ENCODE data around the gene TEX22. TPM values are rescaled to one million over a fixed set of nuclear protein-coding genes. Genes with fewer than 3 reads are reported as not detected.

The TEX22 gene
- total RNA-seq, 1 experiment from 2014 or later, result 0.87 TPM

DNA sequence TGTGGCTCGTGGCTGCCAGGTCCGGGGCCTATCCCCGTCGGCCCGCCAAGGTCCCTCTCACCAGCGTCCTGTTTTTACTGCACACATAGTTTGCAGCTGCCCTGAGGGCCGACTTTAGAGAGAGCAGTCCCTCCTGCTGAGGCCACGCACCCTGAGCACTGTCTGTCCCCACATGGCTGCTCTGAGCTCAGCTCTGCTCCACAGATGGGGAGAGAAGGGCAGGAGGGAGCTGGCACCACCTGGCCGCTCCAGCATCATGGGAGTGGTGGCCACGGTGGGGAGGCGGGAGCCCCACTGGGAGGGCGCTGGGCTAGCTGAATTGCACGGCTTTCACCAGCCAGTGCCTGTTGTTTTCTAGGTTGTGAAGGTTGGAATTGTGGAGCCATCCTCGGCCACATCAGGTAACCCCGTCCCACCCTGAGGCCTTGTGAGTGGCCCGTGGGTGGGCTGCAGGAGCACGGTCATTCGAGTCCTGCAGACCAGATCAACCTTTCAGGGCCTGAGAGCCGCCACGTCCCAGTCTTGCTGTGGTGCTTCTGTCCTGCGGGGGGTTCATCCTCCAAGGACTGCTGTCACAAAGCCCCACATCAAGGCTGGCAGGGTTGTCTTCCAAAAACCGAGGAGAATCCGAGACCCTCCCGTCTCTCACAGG lies 7.4 kb upstream of the TEX22 start:
- ChIA-PET CTCF (interaction anchor here (1.7 to 3.2 kb wide), 3 partner anchors 13 to 90 kb away, joined by 4 to 18 read pairs (median 9); no protein-coding TSS in a partner anchor), POLR2A (no interaction called here)
- no peak overlapping the region for H3K4me3 Mint-ChIP-seq
- no peaks in the 10 kb centered on the region for H3K4me1 Mint-ChIP-seq
- no peak overlapping the region for H3K27ac Mint-ChIP-seq
- H3K36me3 Mint-ChIP-seq, result peaks cover 3% of the 10 kb centered on the region; the same call in 1 of the 2 replicates
- TF ChIP-seq SP1 (CRISPR knock-in tag; conservative IDR thresholded peaks at IDR 0.05) (no peak), ZNF317 (CRISPR knock-in tag; IDR thresholded peaks at IDR 0.05; ENCODE audit: borderline replicate concordance, low read depth) (no peak), HMGA2 (CRISPR knock-in tag; IDR thresholded peaks at IDR 0.05) (no peak), ETV6 (CRISPR knock-in tag; IDR thresholded peaks at IDR 0.05) (no peak), RELA (CRISPR knock-in tag; IDR thresholded peaks at IDR 0.05; ENCODE audit: borderline replicate concordance) (no peak), OVOL2 (CRISPR knock-in tag; IDR thresholded peaks at IDR 0.05; ENCODE audit: borderline replicate concordance) (no peak), GABPB1 (CRISPR knock-in tag; IDR thresholded peaks at IDR 0.05) (no peak), NFE2L1 (CRISPR knock-in tag; IDR thresholded peaks at IDR 0.05) (no peak), ZNF219 (CRISPR knock-in tag; IDR thresholded peaks at IDR 0.05; ENCODE audit: borderline replicate concordance) (no peak), KAT7 (CRISPR knock-in tag; IDR thresholded peaks at IDR 0.05; ENCODE audit: borderline replicate concordance) (no peak), MYBL2 (CRISPR knock-in tag; IDR thresholded peaks at IDR 0.05) (no peak), CREM (CRISPR knock-in tag; IDR thresholded peaks at IDR 0.05) (no peak)
- TF ChIP-seq, protein P1, sequence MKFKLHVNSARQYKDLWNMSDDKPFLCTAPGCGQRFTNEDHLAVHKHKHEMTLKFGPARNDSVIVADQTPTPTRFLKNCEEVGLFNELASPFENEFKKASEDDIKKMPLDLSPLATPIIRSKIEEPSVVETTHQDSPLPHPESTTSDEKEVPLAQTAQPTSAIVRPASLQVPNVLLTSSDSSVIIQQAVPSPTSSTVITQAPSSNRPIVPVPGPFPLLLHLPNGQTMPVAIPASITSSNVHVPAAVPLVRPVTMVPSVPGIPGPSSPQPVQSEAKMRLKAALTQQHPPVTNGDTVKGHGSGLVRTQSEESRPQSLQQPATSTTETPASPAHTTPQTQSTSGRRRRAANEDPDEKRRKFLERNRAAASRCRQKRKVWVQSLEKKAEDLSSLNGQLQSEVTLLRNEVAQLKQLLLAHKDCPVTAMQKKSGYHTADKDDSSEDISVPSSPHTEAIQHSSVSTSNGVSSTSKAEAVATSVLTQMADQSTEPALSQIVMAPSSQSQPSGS (CRISPR knock-in tag; IDR thresholded peaks at IDR 0.05; ENCODE audit: borderline replicate concordance, low read depth), result no peak
- TF ChIP-seq, protein P2, sequence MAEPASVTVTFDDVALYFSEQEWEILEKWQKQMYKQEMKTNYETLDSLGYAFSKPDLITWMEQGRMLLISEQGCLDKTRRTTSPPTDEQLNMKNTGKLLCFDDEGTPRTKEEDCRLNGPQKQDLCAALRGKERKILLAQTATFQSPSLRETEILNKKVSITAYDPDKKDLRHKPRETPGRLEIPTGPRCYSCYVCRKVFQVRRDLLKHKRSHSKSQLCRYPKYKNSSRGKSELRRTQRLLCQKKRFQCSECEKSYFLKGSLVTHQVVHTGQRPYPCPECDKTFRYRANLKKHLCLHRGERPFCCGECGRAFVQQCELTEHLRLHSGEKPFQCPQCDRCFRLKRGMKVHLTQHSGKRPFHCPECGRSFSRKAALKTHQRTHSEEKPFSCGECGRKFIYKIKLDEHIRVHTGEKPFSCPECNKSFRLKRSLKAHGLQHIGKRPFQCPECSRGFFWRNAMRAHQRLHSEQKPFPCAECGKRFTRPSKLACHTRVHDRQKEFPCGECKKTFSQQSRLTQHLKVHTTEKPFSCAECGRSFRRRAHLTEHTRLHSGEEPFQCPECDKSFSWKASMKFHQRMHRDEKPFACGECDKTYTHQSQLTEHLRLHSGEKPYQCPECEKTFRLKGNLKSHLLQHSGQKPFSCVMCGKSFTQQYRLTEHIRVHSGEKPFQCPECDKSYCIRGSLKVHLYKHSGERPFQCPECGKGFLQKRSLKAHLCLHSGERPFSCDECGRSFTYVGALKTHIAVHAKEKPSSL (CRISPR knock-in tag; conservative IDR thresholded peaks at IDR 0.05), result no peak
- TF ChIP-seq, protein P3, sequence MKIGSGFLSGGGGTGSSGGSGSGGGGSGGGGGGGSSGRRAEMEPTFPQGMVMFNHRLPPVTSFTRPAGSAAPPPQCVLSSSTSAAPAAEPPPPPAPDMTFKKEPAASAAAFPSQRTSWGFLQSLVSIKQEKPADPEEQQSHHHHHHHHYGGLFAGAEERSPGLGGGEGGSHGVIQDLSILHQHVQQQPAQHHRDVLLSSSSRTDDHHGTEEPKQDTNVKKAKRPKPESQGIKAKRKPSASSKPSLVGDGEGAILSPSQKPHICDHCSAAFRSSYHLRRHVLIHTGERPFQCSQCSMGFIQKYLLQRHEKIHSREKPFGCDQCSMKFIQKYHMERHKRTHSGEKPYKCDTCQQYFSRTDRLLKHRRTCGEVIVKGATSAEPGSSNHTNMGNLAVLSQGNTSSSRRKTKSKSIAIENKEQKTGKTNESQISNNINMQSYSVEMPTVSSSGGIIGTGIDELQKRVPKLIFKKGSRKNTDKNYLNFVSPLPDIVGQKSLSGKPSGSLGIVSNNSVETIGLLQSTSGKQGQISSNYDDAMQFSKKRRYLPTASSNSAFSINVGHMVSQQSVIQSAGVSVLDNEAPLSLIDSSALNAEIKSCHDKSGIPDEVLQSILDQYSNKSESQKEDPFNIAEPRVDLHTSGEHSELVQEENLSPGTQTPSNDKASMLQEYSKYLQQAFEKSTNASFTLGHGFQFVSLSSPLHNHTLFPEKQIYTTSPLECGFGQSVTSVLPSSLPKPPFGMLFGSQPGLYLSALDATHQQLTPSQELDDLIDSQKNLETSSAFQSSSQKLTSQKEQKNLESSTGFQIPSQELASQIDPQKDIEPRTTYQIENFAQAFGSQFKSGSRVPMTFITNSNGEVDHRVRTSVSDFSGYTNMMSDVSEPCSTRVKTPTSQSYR (CRISPR knock-in tag; IDR thresholded peaks at IDR 0.05), result no peak
- TF ChIP-seq, protein P4, sequence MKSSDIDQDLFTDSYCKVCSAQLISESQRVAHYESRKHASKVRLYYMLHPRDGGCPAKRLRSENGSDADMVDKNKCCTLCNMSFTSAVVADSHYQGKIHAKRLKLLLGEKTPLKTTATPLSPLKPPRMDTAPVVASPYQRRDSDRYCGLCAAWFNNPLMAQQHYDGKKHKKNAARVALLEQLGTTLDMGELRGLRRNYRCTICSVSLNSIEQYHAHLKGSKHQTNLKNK (CRISPR knock-in tag; IDR thresholded peaks at IDR 0.05), result no peak
- TF ChIP-seq, protein P5, sequence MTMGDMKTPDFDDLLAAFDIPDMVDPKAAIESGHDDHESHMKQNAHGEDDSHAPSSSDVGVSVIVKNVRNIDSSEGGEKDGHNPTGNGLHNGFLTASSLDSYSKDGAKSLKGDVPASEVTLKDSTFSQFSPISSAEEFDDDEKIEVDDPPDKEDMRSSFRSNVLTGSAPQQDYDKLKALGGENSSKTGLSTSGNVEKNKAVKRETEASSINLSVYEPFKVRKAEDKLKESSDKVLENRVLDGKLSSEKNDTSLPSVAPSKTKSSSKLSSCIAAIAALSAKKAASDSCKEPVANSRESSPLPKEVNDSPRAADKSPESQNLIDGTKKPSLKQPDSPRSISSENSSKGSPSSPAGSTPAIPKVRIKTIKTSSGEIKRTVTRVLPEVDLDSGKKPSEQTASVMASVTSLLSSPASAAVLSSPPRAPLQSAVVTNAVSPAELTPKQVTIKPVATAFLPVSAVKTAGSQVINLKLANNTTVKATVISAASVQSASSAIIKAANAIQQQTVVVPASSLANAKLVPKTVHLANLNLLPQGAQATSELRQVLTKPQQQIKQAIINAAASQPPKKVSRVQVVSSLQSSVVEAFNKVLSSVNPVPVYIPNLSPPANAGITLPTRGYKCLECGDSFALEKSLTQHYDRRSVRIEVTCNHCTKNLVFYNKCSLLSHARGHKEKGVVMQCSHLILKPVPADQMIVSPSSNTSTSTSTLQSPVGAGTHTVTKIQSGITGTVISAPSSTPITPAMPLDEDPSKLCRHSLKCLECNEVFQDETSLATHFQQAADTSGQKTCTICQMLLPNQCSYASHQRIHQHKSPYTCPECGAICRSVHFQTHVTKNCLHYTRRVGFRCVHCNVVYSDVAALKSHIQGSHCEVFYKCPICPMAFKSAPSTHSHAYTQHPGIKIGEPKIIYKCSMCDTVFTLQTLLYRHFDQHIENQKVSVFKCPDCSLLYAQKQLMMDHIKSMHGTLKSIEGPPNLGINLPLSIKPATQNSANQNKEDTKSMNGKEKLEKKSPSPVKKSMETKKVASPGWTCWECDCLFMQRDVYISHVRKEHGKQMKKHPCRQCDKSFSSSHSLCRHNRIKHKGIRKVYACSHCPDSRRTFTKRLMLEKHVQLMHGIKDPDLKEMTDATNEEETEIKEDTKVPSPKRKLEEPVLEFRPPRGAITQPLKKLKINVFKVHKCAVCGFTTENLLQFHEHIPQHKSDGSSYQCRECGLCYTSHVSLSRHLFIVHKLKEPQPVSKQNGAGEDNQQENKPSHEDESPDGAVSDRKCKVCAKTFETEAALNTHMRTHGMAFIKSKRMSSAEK (CRISPR knock-in tag; IDR thresholded peaks at IDR 0.05; ENCODE audit: borderline replicate concordance), result no peak
- TF ChIP-seq, protein P6, sequence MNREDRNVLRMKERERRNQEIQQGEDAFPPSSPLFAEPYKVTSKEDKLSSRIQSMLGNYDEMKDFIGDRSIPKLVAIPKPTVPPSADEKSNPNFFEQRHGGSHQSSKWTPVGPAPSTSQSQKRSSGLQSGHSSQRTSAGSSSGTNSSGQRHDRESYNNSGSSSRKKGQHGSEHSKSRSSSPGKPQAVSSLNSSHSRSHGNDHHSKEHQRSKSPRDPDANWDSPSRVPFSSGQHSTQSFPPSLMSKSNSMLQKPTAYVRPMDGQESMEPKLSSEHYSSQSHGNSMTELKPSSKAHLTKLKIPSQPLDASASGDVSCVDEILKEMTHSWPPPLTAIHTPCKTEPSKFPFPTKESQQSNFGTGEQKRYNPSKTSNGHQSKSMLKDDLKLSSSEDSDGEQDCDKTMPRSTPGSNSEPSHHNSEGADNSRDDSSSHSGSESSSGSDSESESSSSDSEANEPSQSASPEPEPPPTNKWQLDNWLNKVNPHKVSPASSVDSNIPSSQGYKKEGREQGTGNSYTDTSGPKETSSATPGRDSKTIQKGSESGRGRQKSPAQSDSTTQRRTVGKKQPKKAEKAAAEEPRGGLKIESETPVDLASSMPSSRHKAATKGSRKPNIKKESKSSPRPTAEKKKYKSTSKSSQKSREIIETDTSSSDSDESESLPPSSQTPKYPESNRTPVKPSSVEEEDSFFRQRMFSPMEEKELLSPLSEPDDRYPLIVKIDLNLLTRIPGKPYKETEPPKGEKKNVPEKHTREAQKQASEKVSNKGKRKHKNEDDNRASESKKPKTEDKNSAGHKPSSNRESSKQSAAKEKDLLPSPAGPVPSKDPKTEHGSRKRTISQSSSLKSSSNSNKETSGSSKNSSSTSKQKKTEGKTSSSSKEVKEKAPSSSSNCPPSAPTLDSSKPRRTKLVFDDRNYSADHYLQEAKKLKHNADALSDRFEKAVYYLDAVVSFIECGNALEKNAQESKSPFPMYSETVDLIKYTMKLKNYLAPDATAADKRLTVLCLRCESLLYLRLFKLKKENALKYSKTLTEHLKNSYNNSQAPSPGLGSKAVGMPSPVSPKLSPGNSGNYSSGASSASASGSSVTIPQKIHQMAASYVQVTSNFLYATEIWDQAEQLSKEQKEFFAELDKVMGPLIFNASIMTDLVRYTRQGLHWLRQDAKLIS (CRISPR knock-in tag; IDR thresholded peaks at IDR 0.05; ENCODE audit: borderline replicate concordance), result no peak
- TF ChIP-seq, protein P7, sequence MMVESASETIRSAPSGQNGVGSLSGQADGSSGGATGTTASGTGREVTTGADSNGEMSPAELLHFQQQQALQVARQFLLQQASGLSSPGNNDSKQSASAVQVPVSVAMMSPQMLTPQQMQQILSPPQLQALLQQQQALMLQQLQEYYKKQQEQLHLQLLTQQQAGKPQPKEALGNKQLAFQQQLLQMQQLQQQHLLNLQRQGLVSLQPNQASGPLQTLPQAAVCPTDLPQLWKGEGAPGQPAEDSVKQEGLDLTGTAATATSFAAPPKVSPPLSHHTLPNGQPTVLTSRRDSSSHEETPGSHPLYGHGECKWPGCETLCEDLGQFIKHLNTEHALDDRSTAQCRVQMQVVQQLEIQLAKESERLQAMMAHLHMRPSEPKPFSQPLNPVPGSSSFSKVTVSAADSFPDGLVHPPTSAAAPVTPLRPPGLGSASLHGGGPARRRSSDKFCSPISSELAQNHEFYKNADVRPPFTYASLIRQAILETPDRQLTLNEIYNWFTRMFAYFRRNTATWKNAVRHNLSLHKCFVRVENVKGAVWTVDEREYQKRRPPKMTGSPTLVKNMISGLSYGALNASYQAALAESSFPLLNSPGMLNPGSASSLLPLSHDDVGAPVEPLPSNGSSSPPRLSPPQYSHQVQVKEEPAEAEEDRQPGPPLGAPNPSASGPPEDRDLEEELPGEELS (CRISPR knock-in tag; IDR thresholded peaks at IDR 0.05), result no peak
- ATAC-seq (no peak), DNase-seq (ENCODE audit: low spot score) (no peak)
- no peaks in the 10 kb centered on the region for H3K27me3 Mint-ChIP-seq (ENCODE audit: low read depth)
- no peaks in the 10 kb centered on the region for H3K9me3 Mint-ChIP-seq

All from WTC11 (cell line).